ENCODE data around the gene GID4.
A peak's percentile ranks its signal among the peaks of the same experiment; 100 is the strongest.

Gene GID4

DNA sequence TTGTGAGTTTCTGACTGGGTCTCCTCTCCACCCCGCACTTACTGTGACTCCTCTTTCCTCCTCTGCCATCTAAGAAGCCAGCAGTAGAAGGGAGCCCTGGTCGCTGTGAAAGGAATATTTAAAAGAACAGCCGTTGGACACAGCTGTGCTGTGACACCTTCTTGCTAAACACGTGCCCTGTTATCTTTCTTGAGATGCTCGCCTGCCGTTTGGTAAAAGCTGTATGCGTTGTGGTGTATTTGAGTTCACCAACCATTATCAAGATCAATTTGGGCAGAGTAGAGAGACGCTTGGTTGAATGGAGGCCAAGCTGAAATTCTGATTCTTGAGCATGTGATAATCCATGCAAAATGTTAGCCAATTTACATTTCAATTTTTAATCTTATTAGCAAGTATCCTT, 3.8 kb downstream of the GID4 start:
- Mint-ChIP-seq H3K9me3 (no peaks in the 10 kb centered on the region), H3K4me1 (peaks cover 24 to 43% of the 10 kb centered on the region in 2 donors), H3K4me3 (no peak overlapping the region), H3K27ac (no peak overlapping the region), H3K36me3 (peaks cover 3 to 8% of the 10 kb centered on the region in 2 donors), H3K27me3 (no peaks in the 10 kb centered on the region)
- ATAC-seq (replicated peaks) (no peak), DNase-seq (no peak)

DNA sequence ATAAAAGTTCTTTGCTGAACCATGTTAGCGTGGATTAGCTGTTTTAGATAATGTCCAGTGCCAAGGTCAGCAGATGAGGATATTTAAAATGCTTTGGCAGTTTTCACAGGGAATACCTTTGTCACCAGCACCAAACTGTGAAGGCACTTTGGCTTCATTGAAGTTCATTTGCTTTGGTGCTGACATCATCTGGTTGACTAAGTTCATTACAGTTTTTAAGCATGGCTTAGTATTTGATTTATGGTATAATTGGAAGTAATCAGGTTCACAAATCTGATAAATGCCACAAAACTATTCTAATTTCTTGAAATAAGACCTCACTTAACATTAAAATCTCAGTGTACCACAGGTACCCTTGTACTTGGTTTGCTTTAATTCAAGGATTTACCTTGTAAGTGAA, 4.3 kb downstream of the GID4 start:
- Mint-ChIP-seq H3K27ac (no peak overlapping the region), H3K9me3 (no peaks in the 10 kb centered on the region), H3K4me1 (peaks cover 20 to 38% of the 10 kb centered on the region in 2 donors), H3K36me3 (peaks cover 3 to 8% of the 10 kb centered on the region in 2 donors), H3K27me3 (no peaks in the 10 kb centered on the region), H3K4me3 (no peak overlapping the region)
- DNase-seq = no peak
- no peak for ATAC-seq (replicated peaks)

DNA sequence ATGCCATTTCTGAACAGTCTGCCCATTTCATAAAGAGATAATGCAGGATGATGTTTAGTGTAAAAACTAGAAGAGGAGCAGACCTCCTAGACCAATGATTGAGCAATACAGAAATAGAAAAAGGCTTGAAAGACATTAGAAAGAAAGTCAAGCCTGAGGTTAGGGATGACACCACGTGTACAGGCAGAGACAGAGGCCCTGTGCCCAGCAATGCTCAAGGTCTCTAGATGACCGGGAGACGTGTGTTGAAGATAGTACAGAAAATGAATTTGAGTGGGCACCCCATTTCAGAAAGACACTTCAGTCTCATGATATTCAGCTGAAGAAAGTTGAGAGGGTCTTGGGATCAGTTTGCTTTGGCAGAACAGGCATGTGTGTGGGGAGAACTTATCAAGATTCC, 5.4 kb downstream of the GID4 start:
- H3K9me3 Mint-ChIP-seq = no peaks in the 10 kb centered on the region

DNA sequence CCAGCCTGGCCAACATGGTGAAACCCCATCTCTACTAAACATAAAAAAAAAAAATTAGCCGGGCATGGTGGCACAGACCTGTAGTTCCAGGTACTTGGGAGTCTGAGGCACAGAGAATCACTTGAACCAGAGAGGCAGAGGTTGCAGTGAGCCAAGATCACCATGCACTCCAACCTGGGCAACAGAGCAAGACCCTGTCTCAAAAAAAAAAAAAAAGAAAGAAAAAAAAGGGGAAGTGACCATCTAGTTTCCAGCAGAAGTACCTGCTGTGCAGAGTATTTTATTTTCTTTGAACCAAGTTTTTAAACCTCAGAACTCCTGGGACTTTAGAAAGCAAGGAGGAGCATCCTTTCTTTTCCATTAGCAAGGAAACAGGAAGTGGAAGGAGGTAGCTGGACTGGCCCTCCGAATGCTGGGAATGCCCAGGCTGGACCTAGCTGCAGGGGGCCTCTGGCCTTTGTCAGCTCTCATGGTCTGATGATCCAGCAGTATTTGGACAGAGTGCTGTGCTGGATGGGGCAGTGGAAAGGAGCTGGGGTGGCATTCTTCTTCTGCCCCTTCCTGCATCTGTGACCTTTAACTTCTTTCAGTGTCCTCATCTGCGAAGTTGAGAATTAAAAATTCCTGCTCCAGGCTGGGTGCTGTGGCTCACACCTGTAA, 6.6 kb downstream of the GID4 start:
- no peaks in the 10 kb centered on the region for H3K27me3 Mint-ChIP-seq
- no peaks in the 10 kb centered on the region for H3K9me3 Mint-ChIP-seq
- DNase-seq (no peak), ATAC-seq (replicated peaks) (peak; percentile 70 to 78)
- peaks cover 5 to 11% of the 10 kb centered on the region in 2 donors for H3K36me3 Mint-ChIP-seq
- peak overlapping the region; percentile 59 for H3K27ac Mint-ChIP-seq
- H3K4me1 Mint-ChIP-seq = peaks cover 12 to 27% of the 10 kb centered on the region in 2 donors
- no peak overlapping the region for H3K4me3 Mint-ChIP-seq

More for the DNA sequence above, 5.4 kb downstream of the GID4 start:
- Mint-ChIP-seq H3K27me3 (no peaks in the 10 kb centered on the region), H3K36me3 (peaks cover 5 to 11% of the 10 kb centered on the region in 2 donors), H3K4me1 (peaks cover 20 to 38% of the 10 kb centered on the region in 2 donors), H3K4me3 (no peak overlapping the region), H3K27ac (no peak overlapping the region)
- ATAC-seq (replicated peaks) (no peak), DNase-seq (no peak)

DNA sequence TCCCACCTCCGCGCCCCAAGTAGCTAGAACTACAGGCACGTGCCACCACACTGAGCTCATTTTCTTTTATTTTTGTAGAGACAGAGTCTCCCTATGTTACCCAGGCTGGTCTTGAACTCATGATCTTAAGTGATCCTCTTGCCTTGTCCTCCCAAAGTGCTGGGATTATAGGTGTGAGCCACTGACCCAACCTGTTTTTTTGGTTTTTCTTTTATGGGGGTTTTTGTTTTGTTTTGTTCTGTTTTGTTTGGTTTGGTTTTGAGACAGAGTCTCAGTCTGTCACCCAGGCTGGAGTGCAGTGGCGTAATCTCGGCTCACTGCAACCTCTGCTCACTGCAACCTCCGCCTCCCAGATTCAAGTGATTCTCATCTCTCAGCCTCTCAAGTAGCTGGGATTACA, 16.4 kb downstream of the GID4 start:
- no peak overlapping the region for H3K4me3 Mint-ChIP-seq
- H3K4me1 Mint-ChIP-seq = peaks cover 0 to 2% of the 10 kb centered on the region in 2 donors
- no peaks in the 10 kb centered on the region for H3K27me3 Mint-ChIP-seq
- no peak for DNase-seq
- peaks cover 23 to 32% of the 10 kb centered on the region in 2 donors for H3K36me3 Mint-ChIP-seq
- H3K9me3 Mint-ChIP-seq = no peaks in the 10 kb centered on the region
- no peak for ATAC-seq (replicated peaks)
- no peak overlapping the region for H3K27ac Mint-ChIP-seq

DNA sequence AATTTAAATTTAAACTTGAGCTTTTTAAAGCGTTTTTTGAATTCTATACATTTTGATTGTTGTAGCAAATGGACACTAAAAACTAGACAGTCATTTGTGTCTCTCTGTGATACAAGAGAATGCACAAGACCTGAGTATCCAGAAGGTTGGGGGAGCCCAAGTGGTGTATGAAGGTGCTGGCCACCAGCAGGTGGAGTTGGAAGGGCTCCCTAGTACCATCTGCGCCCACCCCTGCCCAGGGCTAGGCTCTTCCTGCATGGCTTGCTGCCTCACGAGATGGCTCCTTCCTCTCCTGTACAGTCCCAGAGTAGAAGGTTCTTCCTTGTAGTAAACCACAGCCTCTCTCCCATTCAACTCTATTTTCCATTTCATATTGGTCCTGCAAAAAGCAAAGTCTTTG, 17.0 kb downstream of the GID4 start:
- peaks cover 0 to 2% of the 10 kb centered on the region in 2 donors for H3K4me1 Mint-ChIP-seq
- no peaks in the 10 kb centered on the region for H3K9me3 Mint-ChIP-seq
- H3K27ac Mint-ChIP-seq = no peak overlapping the region
- no peak for DNase-seq
- ATAC-seq (replicated peaks) = no peak
- peaks cover 24 to 35% of the 10 kb centered on the region in 2 donors for H3K36me3 Mint-ChIP-seq
- H3K27me3 Mint-ChIP-seq = no peaks in the 10 kb centered on the region
- no peak overlapping the region for H3K4me3 Mint-ChIP-seq

DNA sequence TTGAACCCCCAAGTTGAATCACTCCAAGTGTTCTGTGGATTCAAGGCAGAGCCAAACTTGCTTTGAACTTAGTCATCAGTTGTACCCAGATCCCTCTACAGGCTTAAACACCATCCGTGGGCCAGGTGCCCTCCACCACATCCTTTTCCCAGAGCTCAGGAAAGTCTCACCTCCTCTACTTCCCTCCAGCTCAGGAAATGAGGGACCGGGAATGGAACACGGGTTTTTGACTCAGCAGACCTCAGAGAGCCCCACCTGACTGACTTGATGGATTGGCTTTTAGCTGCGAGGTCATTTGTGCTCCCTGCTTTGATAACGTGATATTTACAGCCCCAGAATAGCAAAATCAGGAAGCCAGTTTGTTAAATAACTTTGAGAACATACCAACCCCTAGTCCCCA, 20.1 kb downstream of the GID4 start:
- Mint-ChIP-seq H3K27ac (no peak overlapping the region), H3K4me1 (peaks cover 0 to 2% of the 10 kb centered on the region in 2 donors), H3K9me3 (no peaks in the 10 kb centered on the region), H3K36me3 (peaks cover 25 to 44% of the 10 kb centered on the region in 2 donors), H3K4me3 (no peak overlapping the region), H3K27me3 (no peaks in the 10 kb centered on the region)
- DNase-seq (no peak), ATAC-seq (replicated peaks) (no peak)

DNA sequence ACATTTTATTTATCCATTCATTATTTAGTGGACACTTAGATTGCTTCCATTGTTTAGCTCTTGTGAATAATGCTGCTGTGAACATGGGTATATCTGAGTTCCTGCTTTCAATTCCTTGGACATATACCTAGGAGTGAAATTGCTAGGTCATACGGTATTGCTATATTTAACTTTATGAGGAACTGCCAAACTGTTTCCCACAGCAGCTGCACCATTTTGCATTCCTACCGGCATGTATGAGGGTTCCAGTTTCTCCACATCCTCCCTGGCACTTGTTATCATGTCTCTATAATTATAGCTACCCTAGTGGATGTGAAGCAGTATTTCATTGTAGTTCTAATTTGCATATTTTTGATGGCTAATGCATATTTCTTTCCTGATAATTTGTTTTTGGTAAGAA, 24.8 kb downstream of the GID4 start:
- no peak for ATAC-seq (replicated peaks)
- H3K9me3 Mint-ChIP-seq = no peaks in the 10 kb centered on the region
- peaks cover 20 to 35% of the 10 kb centered on the region in 2 donors for H3K36me3 Mint-ChIP-seq
- no peak overlapping the region for H3K4me3 Mint-ChIP-seq
- no peaks in the 10 kb centered on the region for H3K4me1 Mint-ChIP-seq
- no peak overlapping the region for H3K27ac Mint-ChIP-seq
- H3K27me3 Mint-ChIP-seq = no peaks in the 10 kb centered on the region
- no peak for DNase-seq

DNA sequence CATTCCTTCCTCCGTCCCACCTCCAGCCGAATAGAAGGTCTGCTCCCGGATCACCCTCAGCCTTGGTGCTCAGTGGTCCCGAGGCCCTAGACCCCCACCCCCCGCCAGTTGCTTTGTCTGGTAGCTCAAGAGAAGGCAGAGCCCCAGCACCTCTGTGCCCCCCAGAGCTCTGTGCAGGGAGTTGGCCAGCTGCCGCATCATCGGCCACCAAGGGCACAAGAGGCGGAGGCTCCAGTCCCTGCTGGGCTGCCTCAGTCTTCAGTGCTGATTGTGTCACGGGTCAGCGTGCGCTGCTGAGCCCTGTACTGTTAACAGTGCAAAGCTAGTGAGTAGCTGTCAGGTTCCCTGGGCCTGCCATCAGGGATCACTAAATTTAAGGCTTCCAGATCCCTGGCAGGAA, 26.3 kb downstream of the GID4 start:
- Mint-ChIP-seq H3K36me3 (peaks cover 13 to 29% of the 10 kb centered on the region in 2 donors), H3K9me3 (no peaks in the 10 kb centered on the region), H3K4me1 (no peaks in the 10 kb centered on the region), H3K27ac (no peak overlapping the region), H3K4me3 (no peak overlapping the region), H3K27me3 (no peaks in the 10 kb centered on the region)
- ATAC-seq (replicated peaks) = no peak
- DNase-seq = no peak

DNA sequence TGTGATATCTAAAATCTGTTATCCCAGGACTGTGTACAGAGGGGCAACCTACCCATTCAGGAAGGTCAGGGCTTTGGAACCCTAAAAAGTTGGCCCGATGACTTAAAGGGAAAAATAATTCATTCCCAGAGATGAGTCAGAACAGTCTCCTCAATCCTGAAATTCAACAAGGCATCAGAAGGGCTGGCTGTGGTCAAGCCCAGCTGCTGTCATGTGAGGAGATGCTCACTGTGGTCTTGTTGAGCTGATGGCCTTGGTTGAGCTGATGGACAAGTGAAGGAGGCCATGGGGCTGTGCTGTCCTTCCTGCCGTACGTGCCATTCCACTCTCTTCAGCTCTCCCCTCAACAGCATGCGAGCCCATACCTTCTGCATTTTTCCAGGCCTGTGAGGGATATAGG, 27.7 kb downstream of the GID4 start:
- Mint-ChIP-seq H3K36me3 (peaks cover 11 to 24% of the 10 kb centered on the region in 2 donors), H3K27me3 (no peaks in the 10 kb centered on the region), H3K4me3 (no peak overlapping the region), H3K27ac (no peak overlapping the region), H3K9me3 (no peaks in the 10 kb centered on the region), H3K4me1 (peaks cover 0 to 2% of the 10 kb centered on the region in 2 donors)
- DNase-seq (no peak), ATAC-seq (replicated peaks) (no peak)

DNA sequence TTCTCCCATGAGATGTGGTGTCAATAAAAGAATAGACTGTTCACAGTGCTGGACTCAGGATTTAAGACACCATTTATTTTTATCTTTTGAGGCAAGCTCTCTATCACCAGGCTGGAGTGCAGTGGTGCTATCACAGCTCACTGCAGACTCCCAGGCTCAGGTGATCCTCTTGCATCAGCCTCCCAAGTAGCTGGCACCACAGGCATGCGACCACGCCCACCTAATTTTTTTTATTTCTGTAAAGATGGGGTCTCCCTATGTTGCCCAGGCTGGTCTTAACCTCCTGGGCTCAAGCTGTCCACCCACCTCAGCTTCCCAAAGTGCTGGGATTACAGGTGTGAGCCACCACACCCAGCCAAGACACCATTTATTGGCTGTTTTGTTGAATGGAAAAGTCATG, 29.9 kb downstream of the GID4 start:
- no peak overlapping the region for H3K27ac Mint-ChIP-seq
- H3K36me3 Mint-ChIP-seq = peaks cover 9 to 17% of the 10 kb centered on the region in 2 donors

DNA sequence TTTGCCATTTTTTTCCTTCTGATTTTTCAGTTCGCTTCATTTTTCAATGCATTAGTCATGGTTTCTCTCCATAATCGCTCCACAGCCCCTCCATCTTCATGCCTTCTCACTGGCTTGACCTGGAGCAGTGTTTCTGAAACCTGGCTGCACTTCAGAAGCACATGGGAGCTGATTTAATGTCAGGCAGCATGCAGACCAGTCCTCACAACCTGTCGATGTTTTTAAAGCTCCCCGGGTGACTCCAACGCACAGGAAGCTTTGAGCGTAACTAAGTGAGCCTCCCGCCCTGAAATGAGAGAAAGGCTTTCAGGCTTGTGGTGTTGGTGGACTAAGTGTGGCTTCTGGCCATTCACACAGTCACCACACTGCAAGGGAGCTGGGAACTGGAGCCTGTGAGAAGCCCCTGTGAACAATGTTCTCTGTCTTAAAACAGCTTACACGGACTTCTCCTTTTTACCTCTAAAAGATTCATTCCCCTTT, 31.7 kb downstream of the GID4 start:
- Mint-ChIP-seq H3K27ac (no peak overlapping the region), H3K4me1 (peaks cover 0 to 2% of the 10 kb centered on the region in 2 donors), H3K4me3 (no peak overlapping the region), H3K36me3 (peaks cover 1 to 4% of the 10 kb centered on the region in 2 donors), H3K27me3 (peaks cover 6 to 7% of the 10 kb centered on the region in 2 donors), H3K9me3 (no peaks in the 10 kb centered on the region)
- no peak for ATAC-seq (replicated peaks)
- no peak for DNase-seq

More for the DNA sequence above, 29.9 kb downstream of the GID4 start:
- Mint-ChIP-seq H3K4me3 (no peak overlapping the region), H3K4me1 (peaks cover 0 to 2% of the 10 kb centered on the region in 2 donors), H3K27me3 (no peaks in the 10 kb centered on the region), H3K9me3 (no peaks in the 10 kb centered on the region)
- DNase-seq (no peak), ATAC-seq (replicated peaks) (no peak)

DNA sequence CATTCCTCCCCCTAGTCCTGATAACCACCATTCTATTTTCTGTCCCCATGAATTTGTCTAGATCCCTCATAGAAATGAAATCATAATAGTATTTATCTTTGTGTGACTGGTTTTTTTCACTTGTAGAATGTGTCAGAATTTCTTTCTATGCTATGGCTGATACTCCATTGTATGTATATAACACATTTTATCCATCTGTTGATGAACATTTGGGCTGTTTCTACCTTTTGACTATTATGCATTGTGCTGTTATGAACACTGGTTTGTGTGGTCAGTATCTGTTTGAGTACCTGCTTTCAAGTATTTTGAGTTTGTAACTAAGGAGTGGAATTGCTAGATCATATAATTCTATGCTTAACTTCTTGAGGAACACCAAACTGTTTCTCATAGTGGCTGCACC, 32.5 kb downstream of the GID4 start:
- Mint-ChIP-seq H3K27me3 (peaks cover 6 to 7% of the 10 kb centered on the region in 2 donors), H3K36me3 (peaks cover 0 to 4% of the 10 kb centered on the region in 2 donors), H3K4me1 (peaks cover 0 to 2% of the 10 kb centered on the region in 2 donors), H3K4me3 (no peak overlapping the region), H3K27ac (no peak overlapping the region), H3K9me3 (no peaks in the 10 kb centered on the region)
- no peak for ATAC-seq (replicated peaks)
- DNase-seq = no peak

DNA sequence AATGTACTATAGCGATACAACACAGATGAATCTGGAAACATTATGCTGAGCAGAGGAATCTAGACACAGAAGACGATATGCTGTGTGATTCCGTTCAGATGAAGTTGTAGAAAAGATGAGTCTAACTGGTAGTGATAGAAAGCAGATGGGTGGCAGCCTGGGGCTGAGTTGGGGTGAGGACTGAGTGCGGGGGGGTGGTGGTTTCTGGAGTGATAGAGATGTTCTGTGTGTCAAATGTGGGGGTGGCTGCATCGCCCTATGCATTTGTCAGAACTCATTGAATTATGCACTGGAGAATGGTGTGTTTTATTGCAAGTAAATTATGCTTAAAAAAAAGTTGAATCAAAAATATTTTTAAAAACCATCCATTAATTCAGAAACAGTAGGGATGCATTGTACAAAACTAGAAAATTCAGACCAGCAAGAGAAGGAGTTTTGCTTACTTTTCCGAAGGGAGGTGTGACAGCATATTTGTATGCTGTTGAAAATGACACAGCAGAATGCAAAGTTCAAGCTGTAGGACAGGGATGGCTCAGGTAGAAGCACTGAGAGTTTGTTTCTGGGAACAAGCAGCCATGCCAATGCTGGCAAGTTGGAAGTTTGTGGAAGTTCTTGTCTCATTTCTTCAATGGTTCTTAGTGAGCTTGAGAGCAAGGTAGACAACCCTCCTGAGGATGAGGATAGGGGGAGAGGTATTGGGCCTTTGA, 35.5 kb downstream of the GID4 start:
- no peak for DNase-seq
- H3K4me1 Mint-ChIP-seq = peaks cover 0 to 2% of the 10 kb centered on the region in 2 donors
- H3K27ac Mint-ChIP-seq = no peak overlapping the region
- H3K36me3 Mint-ChIP-seq = no peaks in the 10 kb centered on the region
- H3K9me3 Mint-ChIP-seq = no peaks in the 10 kb centered on the region
- peaks cover 6 to 16% of the 10 kb centered on the region in 2 donors for H3K27me3 Mint-ChIP-seq
- ATAC-seq (replicated peaks) = no peak
- H3K4me3 Mint-ChIP-seq = no peak overlapping the region

DNA sequence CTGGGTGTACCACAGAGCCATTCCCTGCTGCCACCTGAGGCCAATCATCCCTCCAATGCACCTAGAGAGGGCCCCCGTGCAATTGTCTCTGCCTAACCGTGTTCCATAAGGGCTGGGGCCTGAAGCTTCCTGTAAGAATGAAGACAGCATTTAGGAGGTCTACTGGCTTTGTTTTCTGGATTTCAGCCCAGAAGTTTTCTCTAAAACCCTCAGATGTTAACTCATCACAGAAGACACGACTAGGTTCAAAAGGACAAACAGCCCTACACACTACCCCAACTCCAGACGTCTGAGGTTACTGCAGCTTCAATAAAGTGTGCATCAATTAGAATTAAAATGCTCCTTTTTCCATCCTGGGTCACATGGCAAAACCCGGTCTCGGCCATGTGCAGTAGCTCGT, 37.7 kb downstream of the GID4 start:
- Mint-ChIP-seq H3K27ac (no peak overlapping the region), H3K4me3 (no peak overlapping the region), H3K9me3 (no peaks in the 10 kb centered on the region), H3K36me3 (no peaks in the 10 kb centered on the region), H3K27me3 (peaks cover 6 to 23% of the 10 kb centered on the region in 2 donors), H3K4me1 (no peaks in the 10 kb centered on the region)
- ATAC-seq (replicated peaks) = no peak
- DNase-seq = no peak
